AG04450 (cell line): ENCODE measurements around the gene EPB41L2. TPM values are rescaled to one million over a fixed set of nuclear protein-coding genes. Genes with fewer than 3 reads are reported as not detected.

Source experiments
- CTCF ChIA-PET: fragments of 300-600, 350-600 bp; formaldehyde crosslinking; extraction: SDS; loops from one replicate; lab custom pipeline; 2022; ENCODE audit warnings: antibody characterized with exemption, inconsistent platforms; lab: Charles Lee
- POLR2A ChIA-PET: fragments of 350-600 bp; formaldehyde crosslinking; extraction: SDS; loops from one replicate; lab custom pipeline; 2021; ENCODE audit warnings: antibody characterized with exemption, inconsistent platforms; lab: Yijun Ruan, JAX
- DNase-seq: peaks from one replicate; pipeline ENCODE4 v3.0.0-alpha.2; 2011; ENCODE audit warnings: low read depth, low spot score
- H3K27ac ChIP-seq: one replicate; pipeline ENCODE4 v1.5.1; 2012; ENCODE audit warnings: low read depth, low read length, control low read depth
- H3K27me3 ChIP-seq: one replicate; pipeline ENCODE4 v1.6.0; 2012; ENCODE audit warnings: low read length; ENCODE audit not compliant: control insufficient read depth, insufficient read depth
- H3K4me3 ChIP-seq: 2 replicates; pipeline ENCODE4 v1.5.1; 2011; ENCODE audit warnings: mild to moderate bottlenecking, low read depth, low read length, control low read depth
- H3K9me3 ChIP-seq: 2 replicates; pipeline ENCODE4 v1.5.1; 2012; ENCODE audit warnings: low read length; ENCODE audit not compliant: control insufficient read depth, insufficient read depth
- polyA plus RNA-seq: library from polyadenylated mRNA; depleted of rRNA; stranded (reverse); fragments of >200 nt; gene quantifications from 2 replicates; pipeline ENCODE4 v1.2.3, GENCODE V29; 2011
- TF ChIP-seq, protein P1 (sequence below): IDR thresholded peaks from 2 replicates; pipeline ENCODE4 v1.5.1; 2011; ENCODE audit warnings: low read depth, low read length, control low read depth, inconsistent platforms

Gene EPB41L2
- polyA plus RNA-seq, 1 experiment, result 165 TPM

GRCh38 chr6:131039345-131039680 is 23.7 kb downstream of the EPB41L2 start:
- no peak overlapping the region for H3K4me3 ChIP-seq
- no peak overlapping the region for H3K27ac ChIP-seq
- H3K9me3 ChIP-seq, result no peaks in the 10 kb centered on the region
- TF ChIP-seq, protein P1, sequence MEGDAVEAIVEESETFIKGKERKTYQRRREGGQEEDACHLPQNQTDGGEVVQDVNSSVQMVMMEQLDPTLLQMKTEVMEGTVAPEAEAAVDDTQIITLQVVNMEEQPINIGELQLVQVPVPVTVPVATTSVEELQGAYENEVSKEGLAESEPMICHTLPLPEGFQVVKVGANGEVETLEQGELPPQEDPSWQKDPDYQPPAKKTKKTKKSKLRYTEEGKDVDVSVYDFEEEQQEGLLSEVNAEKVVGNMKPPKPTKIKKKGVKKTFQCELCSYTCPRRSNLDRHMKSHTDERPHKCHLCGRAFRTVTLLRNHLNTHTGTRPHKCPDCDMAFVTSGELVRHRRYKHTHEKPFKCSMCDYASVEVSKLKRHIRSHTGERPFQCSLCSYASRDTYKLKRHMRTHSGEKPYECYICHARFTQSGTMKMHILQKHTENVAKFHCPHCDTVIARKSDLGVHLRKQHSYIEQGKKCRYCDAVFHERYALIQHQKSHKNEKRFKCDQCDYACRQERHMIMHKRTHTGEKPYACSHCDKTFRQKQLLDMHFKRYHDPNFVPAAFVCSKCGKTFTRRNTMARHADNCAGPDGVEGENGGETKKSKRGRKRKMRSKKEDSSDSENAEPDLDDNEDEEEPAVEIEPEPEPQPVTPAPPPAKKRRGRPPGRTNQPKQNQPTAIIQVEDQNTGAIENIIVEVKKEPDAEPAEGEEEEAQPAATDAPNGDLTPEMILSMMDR, result no peak
- H3K27me3 ChIP-seq, result no peaks in the 10 kb centered on the region
- ChIA-PET POLR2A (no interaction called here), CTCF (no interaction called here)
- DNase-seq, result no peak

GRCh38 chr6:131038597-131039344 is 24.3 kb downstream of the EPB41L2 start:
- H3K4me3 ChIP-seq, result peak overlapping the region; percentile 11; the same call in 1 of the 2 replicates
- DNase-seq, result no peak

GRCh38 chr6:131037194-131037897 is 25.7 kb downstream of the EPB41L2 start:
- no peak overlapping the region for H3K27ac ChIP-seq
- POLR2A ChIA-PET, result interaction anchor here (0.6 kb wide), 1 partner anchor 874 kb away, joined by 3 read pairs; no protein-coding TSS in a partner anchor
- no peak overlapping the region for H3K4me3 ChIP-seq
- no peak for DNase-seq
- no peaks in the 10 kb centered on the region for H3K27me3 ChIP-seq
- CTCF ChIA-PET, result interaction anchor here (0.5 to 1.3 kb wide), 3 partner anchors 80 to 190 kb away, joined by 3 read pairs; no protein-coding TSS in a partner anchor
- no peaks in the 10 kb centered on the region for H3K9me3 ChIP-seq
- TF ChIP-seq, protein P1, result no peak

More at GRCh38 chr6:131038597-131039344, 24.3 kb downstream of the EPB41L2 start:
- Histone ChIP-seq H3K9me3 (no peaks in the 10 kb centered on the region), H3K27ac (no peak overlapping the region), H3K27me3 (no peaks in the 10 kb centered on the region)
- ChIA-PET POLR2A (interaction anchor here (1.0 kb wide), 1 partner anchor 148 kb away, joined by 6 read pairs; no protein-coding TSS in a partner anchor), CTCF (no interaction called here)
- TF ChIP-seq, protein P1, result no peak

GRCh38 chr6:131036601-131037000 is 26.4 kb downstream of the EPB41L2 start:
- DNase-seq, result no peak
- no peak overlapping the region for H3K27ac ChIP-seq
- no peak overlapping the region for H3K4me3 ChIP-seq
- POLR2A ChIA-PET, result no interaction called here
- no peaks in the 10 kb centered on the region for H3K9me3 ChIP-seq
- TF ChIP-seq, protein P1, result no peak
- CTCF ChIA-PET, result interaction anchor here (1.1 kb wide), 1 partner anchor 80 kb away, joined by 3 read pairs; no protein-coding TSS in a partner anchor
- no peaks in the 10 kb centered on the region for H3K27me3 ChIP-seq

GRCh38 chr6:131036143-131036542 is 26.9 kb downstream of the EPB41L2 start:
- no peak for DNase-seq
- H3K9me3 ChIP-seq, result no peaks in the 10 kb centered on the region
- H3K27ac ChIP-seq, result no peak overlapping the region
- H3K27me3 ChIP-seq, result no peaks in the 10 kb centered on the region
- ChIA-PET CTCF (no interaction called here), POLR2A (no interaction called here)
- no peak overlapping the region for H3K4me3 ChIP-seq
- TF ChIP-seq, protein P1, result no peak
